HFFc6 (cell line): ENCODE measurements around the gene PTPRN2. TPM values are rescaled to one million over a fixed set of nuclear protein-coding genes. Genes with fewer than 3 reads are reported as not detected.

Experiments
- DNase-seq: peaks from one replicate; pipeline ENCODE4 v3.0.0-alpha.2; 2018
- H3K27ac Mint-ChIP-seq: 2 replicates; pipeline ENCODE4 v1.8.0; 2020; ENCODE audit warnings: mild to moderate bottlenecking, mixed read lengths
- H3K27me3 Mint-ChIP-seq: 2 replicates; pipeline ENCODE4 v1.8.0; 2021; ENCODE audit warnings: mild to moderate bottlenecking, moderate library complexity, mixed read lengths; ENCODE audit not compliant: insufficient read depth
- H3K36me3 Mint-ChIP-seq: 2 replicates; pipeline ENCODE4 v1.8.0; 2021; ENCODE audit warnings: low read depth, mixed read lengths
- H3K4me1 Mint-ChIP-seq: 2 replicates; pipeline ENCODE4 v1.8.0; 2020; ENCODE audit warnings: low read depth, mixed read lengths
- H3K4me3 Mint-ChIP-seq: 2 replicates; pipeline ENCODE4 v1.8.0; 2020; ENCODE audit warnings: mild to moderate bottlenecking, moderate library complexity, mixed read lengths
- H3K9me3 Mint-ChIP-seq: 2 replicates; pipeline ENCODE4 v1.8.0; 2020; ENCODE audit warnings: mild to moderate bottlenecking, mixed read lengths
- CTCF ChIP-seq: fragments of 200-600 bp; sonication (generic); IDR thresholded peaks from 2 replicates; pipeline ENCODE4 v1.5.0; 2021; ENCODE audit warnings: antibody characterized with exemption, mild to moderate bottlenecking
- total RNA-seq, 6 experiments: library from RNA; stranded (reverse); fragmentation: NEBNext Ultra II Directional; extraction: Animal tissue kit (Norgen Biotek cat#: 25700); gene quantifications; 2 replicates in 1 of 6; 3 replicates in 5 of 6; pipeline ENCODE4 v1.2.3, GENCODE V29; 2021

The PTPRN2 gene
- total RNA-seq, 6 experiments from 2014 or later: 0.05 to 0.27 (median 0.23) TPM

- Mint-ChIP-seq H3K4me3 (no peak overlapping the region), H3K27me3 (no peaks in the 10 kb centered on the region; the same call in 1 of the 2 replicates), H3K27ac (no peak overlapping the region), H3K4me1 (no peaks in the 10 kb centered on the region), H3K9me3 (peaks cover 60% of the 10 kb centered on the region), H3K36me3 (peaks cover 5% of the 10 kb centered on the region)
- DNase-seq: no peak
- TF ChIP-seq CTCF: no peak
These were observed 872.3 kb downstream of the PTPRN2 start for GRCh38 chr7:157715071-157715937.

GRCh38 chr7:157714166-157715070 is 873.2 kb downstream of the PTPRN2 start:
- Mint-ChIP-seq H3K27ac (no peak overlapping the region), H3K36me3 (no peaks in the 10 kb centered on the region; the same call in none of the 2 replicates), H3K4me3 (no peak overlapping the region), H3K4me1 (no peaks in the 10 kb centered on the region), H3K9me3 (peaks cover 62% of the 10 kb centered on the region), H3K27me3 (no peaks in the 10 kb centered on the region; the same call in 1 of the 2 replicates)
- no peak for DNase-seq
- no peak for TF ChIP-seq CTCF

- no peaks in the 10 kb centered on the region; the same call in 1 of the 2 replicates for H3K27me3 Mint-ChIP-seq
- no peak for DNase-seq
- TF ChIP-seq CTCF: no peak
- H3K36me3 Mint-ChIP-seq: no peaks in the 10 kb centered on the region; the same call in 1 of the 2 replicates
- H3K27ac Mint-ChIP-seq: no peak overlapping the region
- peaks cover 60% of the 10 kb centered on the region for H3K9me3 Mint-ChIP-seq
- no peaks in the 10 kb centered on the region for H3K4me1 Mint-ChIP-seq
- no peak overlapping the region for H3K4me3 Mint-ChIP-seq
These were observed 874.0 kb downstream of the PTPRN2 start for GRCh38 chr7:157713591-157713990.

- no peaks in the 10 kb centered on the region; the same call in 1 of the 2 replicates for H3K36me3 Mint-ChIP-seq
- peaks cover 54% of the 10 kb centered on the region for H3K9me3 Mint-ChIP-seq
- H3K27me3 Mint-ChIP-seq: no peaks in the 10 kb centered on the region; the same call in 1 of the 2 replicates
- H3K27ac Mint-ChIP-seq: no peak overlapping the region
- no peaks in the 10 kb centered on the region for H3K4me1 Mint-ChIP-seq
- TF ChIP-seq CTCF: no peak
- no peak for DNase-seq
- no peak overlapping the region for H3K4me3 Mint-ChIP-seq
These were observed 874.9 kb downstream of the PTPRN2 start for GRCh38 chr7:157712666-157713235.

GRCh38 chr7:157711353-157711888 is 876.2 kb downstream of the PTPRN2 start:
- TF ChIP-seq CTCF: no peak
- Mint-ChIP-seq H3K27ac (no peak overlapping the region), H3K4me3 (no peak overlapping the region)

More at GRCh38 chr7:157711353-157711888, 876.2 kb downstream of the PTPRN2 start:
- Mint-ChIP-seq H3K27me3 (no peaks in the 10 kb centered on the region; the same call in 1 of the 2 replicates), H3K36me3 (no peaks in the 10 kb centered on the region), H3K9me3 (peaks cover 47% of the 10 kb centered on the region), H3K4me1 (no peaks in the 10 kb centered on the region)
- DNase-seq: no peak
